ENCODE data around the gene CBY2.
"Not testable (repeated sequence)": the region's sequence is repeated elsewhere in the genome, so short reads cannot be mapped to it uniquely, and the experiment has no call there.

The CBY2 gene

DNA sequence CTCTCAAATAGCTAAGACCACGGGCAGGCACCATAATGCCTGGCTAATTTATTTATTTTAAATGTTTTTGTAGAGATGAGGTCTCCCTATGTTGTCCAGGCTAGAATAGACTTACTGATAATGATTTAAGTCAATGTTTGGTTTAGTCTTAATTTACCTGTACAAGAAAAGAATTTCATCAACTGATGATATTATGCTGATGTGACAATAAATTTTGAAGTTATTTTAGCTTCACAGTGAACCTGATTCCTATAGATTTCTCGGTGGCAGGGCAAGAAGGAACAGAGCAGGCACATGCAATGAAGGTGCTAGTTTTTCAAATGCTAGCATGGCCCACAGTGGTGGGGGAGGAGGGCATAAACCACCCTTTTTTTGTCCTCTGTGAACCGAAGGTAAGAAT lies 42.6 kb upstream of the CBY2 start:
- TF ChIP-seq EZH2phosphoT487 (IDR thresholded peaks at IDR 0.05; ENCODE audit: borderline replicate concordance, low read length) = no peak
- TF ChIP-seq, protein P1, sequence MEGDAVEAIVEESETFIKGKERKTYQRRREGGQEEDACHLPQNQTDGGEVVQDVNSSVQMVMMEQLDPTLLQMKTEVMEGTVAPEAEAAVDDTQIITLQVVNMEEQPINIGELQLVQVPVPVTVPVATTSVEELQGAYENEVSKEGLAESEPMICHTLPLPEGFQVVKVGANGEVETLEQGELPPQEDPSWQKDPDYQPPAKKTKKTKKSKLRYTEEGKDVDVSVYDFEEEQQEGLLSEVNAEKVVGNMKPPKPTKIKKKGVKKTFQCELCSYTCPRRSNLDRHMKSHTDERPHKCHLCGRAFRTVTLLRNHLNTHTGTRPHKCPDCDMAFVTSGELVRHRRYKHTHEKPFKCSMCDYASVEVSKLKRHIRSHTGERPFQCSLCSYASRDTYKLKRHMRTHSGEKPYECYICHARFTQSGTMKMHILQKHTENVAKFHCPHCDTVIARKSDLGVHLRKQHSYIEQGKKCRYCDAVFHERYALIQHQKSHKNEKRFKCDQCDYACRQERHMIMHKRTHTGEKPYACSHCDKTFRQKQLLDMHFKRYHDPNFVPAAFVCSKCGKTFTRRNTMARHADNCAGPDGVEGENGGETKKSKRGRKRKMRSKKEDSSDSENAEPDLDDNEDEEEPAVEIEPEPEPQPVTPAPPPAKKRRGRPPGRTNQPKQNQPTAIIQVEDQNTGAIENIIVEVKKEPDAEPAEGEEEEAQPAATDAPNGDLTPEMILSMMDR (IDR thresholded peaks at IDR 0.05; ENCODE audit: low read depth, low read length, poor library complexity, severe bottlenecking) = no peak
- no peaks in the 10 kb centered on the region for H3K27me3 ChIP-seq (ENCODE audit: control insufficient read depth, low read length)

DNA sequence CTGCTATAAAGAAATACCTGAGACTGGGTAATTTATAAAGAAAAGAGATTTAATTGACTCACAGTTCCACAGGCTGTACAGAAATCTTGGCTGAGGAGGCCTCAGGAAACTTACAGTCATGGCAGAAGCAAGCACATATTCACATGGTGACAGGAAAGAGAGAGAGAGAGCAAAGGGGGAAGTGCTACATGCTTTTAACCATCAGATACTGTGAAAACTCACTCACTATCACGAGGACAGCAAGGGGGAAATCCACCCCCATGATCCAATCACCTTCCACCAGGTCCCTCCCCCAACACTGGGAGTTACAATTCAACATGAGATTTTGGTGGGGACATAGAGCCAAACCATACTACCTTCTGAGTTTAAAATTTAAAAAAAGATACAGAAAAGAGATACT lies 41.7 kb upstream of the CBY2 start:
- not testable (repeated sequence) for H3F3A ChIP-seq (ENCODE audit: control insufficient read depth, insufficient read depth); H3K27me3 ChIP-seq (ENCODE audit: control insufficient read depth, low read length); H4K20me1 ChIP-seq (ENCODE audit: control insufficient read depth, insufficient read depth, low read depth, low read length); H3K4me2 ChIP-seq (ENCODE audit: low read length); H3K36me3 ChIP-seq (ENCODE audit: control insufficient read depth, low read length); H3K27ac ChIP-seq (ENCODE audit: low read depth, low read length); H3K4me1 ChIP-seq (ENCODE audit: control insufficient read depth, low read length); H3K9me2 ChIP-seq (replicated peaks; ENCODE audit: control insufficient read depth, low read length); H3K79me2 ChIP-seq (ENCODE audit: control insufficient read depth, low read length); H3K9me3 ChIP-seq (ENCODE audit: control insufficient read depth, insufficient read depth, low read length); H3K4me3 ChIP-seq (ENCODE audit: low read length)

More for the DNA sequence above, 42.6 kb upstream of the CBY2 start:
- H3F3A ChIP-seq (ENCODE audit: control insufficient read depth, insufficient read depth) = no peaks in the 10 kb centered on the region
- no peaks in the 10 kb centered on the region for H3K79me2 ChIP-seq (ENCODE audit: control insufficient read depth, low read length)
- H3K9me2 ChIP-seq (replicated peaks; ENCODE audit: control insufficient read depth, low read length) = no peaks in the 10 kb centered on the region
- no peak overlapping the region for H3K27ac ChIP-seq (ENCODE audit: low read depth, low read length)
- no peak overlapping the region for H3K4me3 ChIP-seq (ENCODE audit: low read length)
- no peaks in the 10 kb centered on the region for H3K9me3 ChIP-seq (ENCODE audit: control insufficient read depth, insufficient read depth, low read length)
- no peaks in the 10 kb centered on the region for H3K4me1 ChIP-seq (ENCODE audit: control insufficient read depth, low read length)
- no peak overlapping the region for H3K4me2 ChIP-seq (ENCODE audit: low read length)
- no peaks in the 10 kb centered on the region for H3K36me3 ChIP-seq (ENCODE audit: control insufficient read depth, low read length)
- H4K20me1 ChIP-seq (ENCODE audit: control insufficient read depth, insufficient read depth, low read depth, low read length) = no peaks in the 10 kb centered on the region

DNA sequence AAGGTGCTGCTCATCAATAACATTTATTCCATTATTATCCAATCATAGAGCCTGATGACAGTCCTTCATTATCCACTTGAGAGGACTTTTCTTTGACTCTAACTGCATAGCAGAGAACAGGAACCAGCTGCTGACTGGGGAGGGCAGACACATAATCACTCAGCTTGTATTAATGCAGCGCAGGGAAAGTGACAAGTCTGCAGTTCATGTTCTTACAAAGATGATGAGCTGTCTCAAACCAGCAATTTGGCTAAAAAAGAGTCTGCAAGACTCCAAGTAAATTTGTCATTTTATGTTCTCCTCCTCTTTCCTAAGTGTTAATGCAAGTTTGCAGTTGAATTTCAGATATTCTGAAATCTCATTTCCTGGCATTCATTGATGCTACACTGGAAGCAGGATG lies 40.0 kb upstream of the CBY2 start:
- H3K27ac ChIP-seq (ENCODE audit: low read depth, low read length) = no peak overlapping the region
- no peaks in the 10 kb centered on the region for H3K27me3 ChIP-seq (ENCODE audit: control insufficient read depth, low read length)
- no peaks in the 10 kb centered on the region for H3K36me3 ChIP-seq (ENCODE audit: control insufficient read depth, low read length)
- H3K4me1 ChIP-seq (ENCODE audit: control insufficient read depth, low read length) = no peaks in the 10 kb centered on the region
- TF ChIP-seq, protein P1 (IDR thresholded peaks at IDR 0.05; ENCODE audit: low read depth, low read length, poor library complexity, severe bottlenecking) = no peak
- no peak for TF ChIP-seq EZH2phosphoT487 (IDR thresholded peaks at IDR 0.05; ENCODE audit: borderline replicate concordance, low read length)
- no peaks in the 10 kb centered on the region for H4K20me1 ChIP-seq (ENCODE audit: control insufficient read depth, insufficient read depth, low read depth, low read length)
- H3K4me3 ChIP-seq (ENCODE audit: low read length) = no peak overlapping the region
- H3K9me3 ChIP-seq (ENCODE audit: control insufficient read depth, insufficient read depth, low read length) = no peaks in the 10 kb centered on the region
- H3F3A ChIP-seq (ENCODE audit: control insufficient read depth, insufficient read depth) = no peaks in the 10 kb centered on the region
- H3K79me2 ChIP-seq (ENCODE audit: control insufficient read depth, low read length) = no peaks in the 10 kb centered on the region
- no peaks in the 10 kb centered on the region for H3K9me2 ChIP-seq (replicated peaks; ENCODE audit: control insufficient read depth, low read length)
- H3K4me2 ChIP-seq (ENCODE audit: low read length) = no peak overlapping the region

DNA sequence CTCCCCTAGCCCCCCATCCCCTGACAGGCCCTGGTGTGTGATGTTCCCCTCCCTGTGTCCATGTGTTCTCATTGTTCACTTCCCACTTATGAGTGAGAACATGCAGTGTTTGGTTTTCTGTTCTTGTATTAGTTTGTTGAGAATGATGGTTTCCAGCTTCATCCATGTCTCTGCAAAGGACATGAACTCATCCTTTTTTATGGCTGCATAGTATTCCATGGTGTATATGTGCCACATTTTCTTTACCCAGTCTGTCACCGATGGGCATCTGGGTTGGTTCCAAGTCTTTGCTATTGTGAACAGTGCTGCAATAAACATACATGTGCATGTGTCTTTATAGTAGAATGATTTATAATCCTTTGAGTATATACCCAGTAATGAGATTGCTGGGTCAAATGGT lies 39.2 kb upstream of the CBY2 start:
- not testable (repeated sequence) for H3K9me3 ChIP-seq (ENCODE audit: control insufficient read depth, insufficient read depth, low read length); H4K20me1 ChIP-seq (ENCODE audit: control insufficient read depth, insufficient read depth, low read depth, low read length); H3K4me2 ChIP-seq (ENCODE audit: low read length); H3K79me2 ChIP-seq (ENCODE audit: control insufficient read depth, low read length); H3K9me2 ChIP-seq (replicated peaks; ENCODE audit: control insufficient read depth, low read length); H3K27me3 ChIP-seq (ENCODE audit: control insufficient read depth, low read length); H3K4me1 ChIP-seq (ENCODE audit: control insufficient read depth, low read length); H3K4me3 ChIP-seq (ENCODE audit: low read length); H3K27ac ChIP-seq (ENCODE audit: low read depth, low read length); H3K36me3 ChIP-seq (ENCODE audit: control insufficient read depth, low read length); H3F3A ChIP-seq (ENCODE audit: control insufficient read depth, insufficient read depth)

DNA sequence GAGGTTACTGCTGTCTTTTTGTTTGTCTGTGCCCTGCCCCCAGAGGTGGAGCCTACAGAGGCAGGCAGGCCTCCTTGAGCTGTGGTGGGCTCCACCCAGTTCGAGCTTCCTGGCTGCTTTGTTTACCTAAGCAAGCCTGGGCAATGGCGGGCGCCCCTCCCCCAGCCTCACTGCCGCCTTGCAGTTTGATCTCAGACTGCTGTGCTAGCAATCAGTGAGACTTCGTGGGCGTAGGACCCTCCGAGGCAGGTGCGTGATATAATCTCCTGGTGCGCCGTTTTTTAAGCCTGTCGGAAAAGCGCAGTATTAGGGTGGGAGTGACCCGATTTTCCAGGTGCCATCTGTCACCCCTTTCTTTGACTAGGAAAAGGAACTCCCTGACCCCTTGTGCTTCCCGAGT lies 32.5 kb upstream of the CBY2 start:
- H3K9me3 ChIP-seq (ENCODE audit: control insufficient read depth, insufficient read depth, low read length); H3K9me2 ChIP-seq (replicated peaks; ENCODE audit: control insufficient read depth, low read length); H3K4me2 ChIP-seq (ENCODE audit: low read length); H3K27ac ChIP-seq (ENCODE audit: low read depth, low read length); H3K27me3 ChIP-seq (ENCODE audit: control insufficient read depth, low read length); H3K4me1 ChIP-seq (ENCODE audit: control insufficient read depth, low read length); H3K36me3 ChIP-seq (ENCODE audit: control insufficient read depth, low read length); H3K79me2 ChIP-seq (ENCODE audit: control insufficient read depth, low read length); H3F3A ChIP-seq (ENCODE audit: control insufficient read depth, insufficient read depth); H4K20me1 ChIP-seq (ENCODE audit: control insufficient read depth, insufficient read depth, low read depth, low read length); H3K4me3 ChIP-seq (ENCODE audit: low read length): not testable (repeated sequence)

All from DOHH2 (cell line).